GM23248 (cell line): ENCODE measurements around the gene CPVL.

ENCODE experiments used
- EZH2 ChIP-seq: fragments of 200-600 bp; sonication (generic); IDR thresholded peaks from 2 replicates; pipeline ENCODE4 v1.6.1; 2018; ENCODE audit warnings: antibody characterized with exemption, mild to moderate bottlenecking; ENCODE audit not compliant: insufficient read depth, poor library complexity, severe bottlenecking
- EZH2phosphoT487 ChIP-seq: fragments of 200-600 bp; sonication (generic); IDR thresholded peaks from 2 replicates; pipeline ENCODE4 v1.6.1; 2018; ENCODE audit warnings: antibody characterized with exemption, moderate library complexity, mild to moderate bottlenecking, low read depth; ENCODE audit not compliant: insufficient read depth

- no peak for TF ChIP-seq EZH2
- TF ChIP-seq EZH2phosphoT487 = no peak
Observed at GRCh38 chr7:29190349-29191045, 44.2 kb upstream of the CPVL start.
